ENCODE data around the gene CROCC2.

The CROCC2 gene

DNA sequence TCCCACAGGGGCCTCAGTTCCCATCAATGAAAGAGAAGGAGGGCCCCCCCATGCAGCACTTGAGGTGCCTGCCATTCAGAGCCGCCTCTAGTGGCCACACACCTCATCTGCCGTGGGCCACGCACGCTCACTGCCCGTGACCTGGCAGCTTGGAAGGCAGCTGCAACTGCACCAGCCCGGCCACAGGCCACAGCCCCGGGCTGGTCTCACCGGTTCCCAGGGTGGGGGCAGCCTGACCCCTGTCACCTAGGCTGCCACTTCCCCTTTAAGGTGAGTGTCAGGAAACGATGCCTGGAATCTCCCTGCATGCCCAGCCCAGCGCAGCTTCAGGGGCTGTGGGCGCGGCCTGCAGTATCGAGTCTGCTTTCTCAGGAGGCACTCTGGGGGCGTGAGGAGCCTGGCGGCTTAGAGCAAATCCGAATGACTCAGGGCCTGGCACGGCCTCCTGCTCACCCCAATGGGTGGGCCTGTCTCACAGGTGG lies 12.7 kb upstream of the CROCC2 start:
- H3K4me2 ChIP-seq (ENCODE audit: low read depth, low read length, poor library complexity, severe bottlenecking): no peak overlapping the region
- H3K9me2 ChIP-seq (replicated peaks; ENCODE audit: insufficient read depth, low read length): no peaks in the 10 kb centered on the region
- H3K9me3 ChIP-seq (ENCODE audit: insufficient read depth, low read length): no peaks in the 10 kb centered on the region
- H3F3A ChIP-seq (ENCODE audit: insufficient read depth): no peaks in the 10 kb centered on the region
- no peaks in the 10 kb centered on the region for H3K27me3 ChIP-seq (ENCODE audit: low read length)
- H3K27ac ChIP-seq (ENCODE audit: low read depth, low read length): no peak overlapping the region
- H3K9ac ChIP-seq (ENCODE audit: low read length): no peak overlapping the region
- H4K20me1 ChIP-seq (ENCODE audit: low read depth, low read length): no peaks in the 10 kb centered on the region
- TF ChIP-seq EZH2phosphoT487 (conservative IDR thresholded peaks at IDR 0.05; ENCODE audit: low read length): no peak
- TF ChIP-seq, protein P1, sequence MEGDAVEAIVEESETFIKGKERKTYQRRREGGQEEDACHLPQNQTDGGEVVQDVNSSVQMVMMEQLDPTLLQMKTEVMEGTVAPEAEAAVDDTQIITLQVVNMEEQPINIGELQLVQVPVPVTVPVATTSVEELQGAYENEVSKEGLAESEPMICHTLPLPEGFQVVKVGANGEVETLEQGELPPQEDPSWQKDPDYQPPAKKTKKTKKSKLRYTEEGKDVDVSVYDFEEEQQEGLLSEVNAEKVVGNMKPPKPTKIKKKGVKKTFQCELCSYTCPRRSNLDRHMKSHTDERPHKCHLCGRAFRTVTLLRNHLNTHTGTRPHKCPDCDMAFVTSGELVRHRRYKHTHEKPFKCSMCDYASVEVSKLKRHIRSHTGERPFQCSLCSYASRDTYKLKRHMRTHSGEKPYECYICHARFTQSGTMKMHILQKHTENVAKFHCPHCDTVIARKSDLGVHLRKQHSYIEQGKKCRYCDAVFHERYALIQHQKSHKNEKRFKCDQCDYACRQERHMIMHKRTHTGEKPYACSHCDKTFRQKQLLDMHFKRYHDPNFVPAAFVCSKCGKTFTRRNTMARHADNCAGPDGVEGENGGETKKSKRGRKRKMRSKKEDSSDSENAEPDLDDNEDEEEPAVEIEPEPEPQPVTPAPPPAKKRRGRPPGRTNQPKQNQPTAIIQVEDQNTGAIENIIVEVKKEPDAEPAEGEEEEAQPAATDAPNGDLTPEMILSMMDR (IDR thresholded peaks at IDR 0.05; ENCODE audit: insufficient read depth, low read length, poor library complexity, severe bottlenecking): no peak
- H3K79me2 ChIP-seq (ENCODE audit: insufficient read depth, low read length): no peaks in the 10 kb centered on the region
- H3K4me3 ChIP-seq (ENCODE audit: insufficient read depth, low read length, poor library complexity, severe bottlenecking): no peak overlapping the region
- H2AFZ ChIP-seq (ENCODE audit: low read depth, low read length, severe bottlenecking): no peak overlapping the region
- no peaks in the 10 kb centered on the region for H3K36me3 ChIP-seq (ENCODE audit: low read length)

DNA sequence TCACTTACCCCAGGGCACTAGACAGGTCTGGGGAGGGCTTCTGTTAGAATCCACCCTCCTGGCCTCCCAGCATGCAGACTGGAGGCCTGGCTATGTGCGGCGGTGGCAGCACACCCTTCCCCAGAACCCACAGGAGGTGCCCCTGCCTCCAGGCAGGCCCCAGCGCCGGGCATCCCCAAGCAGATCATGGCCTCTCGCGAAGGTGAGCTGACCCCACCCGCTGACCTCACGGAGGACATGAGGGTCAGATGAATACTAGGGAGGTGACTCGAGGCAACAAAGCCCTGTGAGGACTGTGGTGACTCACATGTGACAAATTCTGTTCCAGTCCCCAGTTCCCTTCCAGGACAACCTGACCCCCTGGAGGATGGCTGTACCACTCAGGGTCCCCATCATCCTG lies 12.1 kb upstream of the CROCC2 start:
- Histone ChIP-seq H3K4me3 (ENCODE audit: insufficient read depth, low read length, poor library complexity, severe bottlenecking) (no peak overlapping the region), H3K9me3 (ENCODE audit: insufficient read depth, low read length) (no peaks in the 10 kb centered on the region), H2AFZ (ENCODE audit: low read depth, low read length, severe bottlenecking) (no peak overlapping the region), H3K27me3 (ENCODE audit: low read length) (no peaks in the 10 kb centered on the region), H3K9me2 (replicated peaks; ENCODE audit: insufficient read depth, low read length) (no peaks in the 10 kb centered on the region), H3K79me2 (ENCODE audit: insufficient read depth, low read length) (no peaks in the 10 kb centered on the region), H3K9ac (ENCODE audit: low read length) (no peak overlapping the region), H3F3A (ENCODE audit: insufficient read depth) (no peaks in the 10 kb centered on the region), H4K20me1 (ENCODE audit: low read depth, low read length) (no peaks in the 10 kb centered on the region), H3K36me3 (ENCODE audit: low read length) (no peaks in the 10 kb centered on the region), H3K27ac (ENCODE audit: low read depth, low read length) (no peak overlapping the region), H3K4me2 (ENCODE audit: low read depth, low read length, poor library complexity, severe bottlenecking) (no peak overlapping the region)
- no peak for TF ChIP-seq EZH2phosphoT487 (conservative IDR thresholded peaks at IDR 0.05; ENCODE audit: low read length)
- TF ChIP-seq, protein P1 (IDR thresholded peaks at IDR 0.05; ENCODE audit: insufficient read depth, low read length, poor library complexity, severe bottlenecking): no peak

DNA sequence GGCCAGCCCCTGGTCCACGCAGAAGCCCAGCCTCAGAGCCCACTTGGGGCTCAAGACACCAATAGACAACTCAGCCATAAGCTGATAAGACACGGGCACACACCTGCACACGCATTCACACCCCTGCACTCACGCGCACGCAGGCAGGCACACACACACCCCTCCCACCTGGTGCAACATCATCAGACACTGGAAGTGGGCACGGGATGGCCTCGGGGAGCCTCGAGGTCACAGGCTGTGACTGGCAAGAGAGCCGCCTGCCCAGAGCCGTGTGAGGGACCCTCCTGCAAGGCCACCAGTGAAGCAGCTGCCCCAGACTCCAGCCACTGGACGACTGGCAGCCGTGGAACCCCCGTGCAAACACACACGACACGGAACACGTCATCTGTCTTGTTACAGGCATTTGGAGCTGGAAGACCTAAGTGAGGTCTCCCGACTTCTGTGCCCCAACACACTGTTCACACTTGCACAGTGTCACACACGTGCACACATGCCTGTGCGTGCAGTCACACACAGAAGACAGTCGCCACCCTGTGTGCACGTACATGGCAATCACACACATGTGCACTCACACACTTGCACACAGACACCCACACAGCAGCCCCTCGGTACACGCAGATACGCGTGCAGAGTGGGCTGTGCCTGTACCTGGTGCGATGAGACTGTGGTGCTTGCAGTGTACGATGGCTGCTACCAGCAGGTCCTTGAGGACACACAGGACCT lies 11.1 kb upstream of the CROCC2 start:
- H3K9me2 ChIP-seq (replicated peaks; ENCODE audit: insufficient read depth, low read length): no peaks in the 10 kb centered on the region
- H3K9me3 ChIP-seq (ENCODE audit: insufficient read depth, low read length): no peaks in the 10 kb centered on the region
- H3K9ac ChIP-seq (ENCODE audit: low read length): no peak overlapping the region
- no peak overlapping the region for H2AFZ ChIP-seq (ENCODE audit: low read depth, low read length, severe bottlenecking)
- H4K20me1 ChIP-seq (ENCODE audit: low read depth, low read length): no peaks in the 10 kb centered on the region
- no peak overlapping the region for H3K27ac ChIP-seq (ENCODE audit: low read depth, low read length)
- TF ChIP-seq, protein P1 (IDR thresholded peaks at IDR 0.05; ENCODE audit: insufficient read depth, low read length, poor library complexity, severe bottlenecking): no peak
- no peak for TF ChIP-seq EZH2phosphoT487 (conservative IDR thresholded peaks at IDR 0.05; ENCODE audit: low read length)
- no peaks in the 10 kb centered on the region for H3K79me2 ChIP-seq (ENCODE audit: insufficient read depth, low read length)
- no peaks in the 10 kb centered on the region for H3K36me3 ChIP-seq (ENCODE audit: low read length)
- no peak overlapping the region for H3K4me3 ChIP-seq (ENCODE audit: insufficient read depth, low read length, poor library complexity, severe bottlenecking)
- H3F3A ChIP-seq (ENCODE audit: insufficient read depth): no peaks in the 10 kb centered on the region
- H3K27me3 ChIP-seq (ENCODE audit: low read length): no peaks in the 10 kb centered on the region
- H3K4me2 ChIP-seq (ENCODE audit: low read depth, low read length, poor library complexity, severe bottlenecking): no peak overlapping the region
